Body of pancreas (tissue), 4 donors: ENCODE results near the gene FAM228B.
"Not testable (repeated sequence)": the region's sequence is repeated elsewhere in the genome, so short reads cannot be mapped to it uniquely, and the experiment has no call there.

Experiments used
- POLR2A ChIP-seq, 3 donors: fragments of 450-650 bp; IDR thresholded peaks; one replicate each; pipeline ENCODE4 v1.6.1; 2016; ENCODE audit warnings: antibody characterized with exemption in 3 of 3, mild to moderate bottlenecking in 2 of 3
- TF ChIP-seq, protein P1 (sequence below), 7 experiments: fragments of 450-650 bp in 4 of 7; fragments of 200-600 bp in 3 of 7; sonication (generic) in 3 of 7; IDR thresholded peaks; one replicate each; pipeline ENCODE4 v1.5.1; 2016 to 2019; ENCODE audit warnings: antibody characterized with exemption in 7 of 7

DNA sequence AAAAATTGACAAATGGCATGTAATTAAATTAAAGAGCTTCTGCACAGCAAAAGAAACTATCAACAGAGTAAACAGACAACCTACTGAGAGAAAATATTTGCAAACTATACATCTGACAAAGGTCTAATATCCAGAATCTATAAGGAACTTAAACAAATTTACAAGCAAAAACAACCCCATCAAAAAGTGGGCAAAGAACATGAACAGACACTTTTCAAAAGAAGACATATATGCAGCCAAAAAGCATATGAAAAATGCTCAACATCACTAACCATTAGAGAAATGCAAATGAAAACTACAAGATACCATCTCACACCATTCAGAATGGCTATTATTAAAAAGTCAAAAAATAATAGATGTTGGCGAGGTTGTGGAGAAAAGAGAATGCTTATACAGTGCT lies 13.8 kb upstream of the FAM228B start:
- TF ChIP-seq, protein P1, sequence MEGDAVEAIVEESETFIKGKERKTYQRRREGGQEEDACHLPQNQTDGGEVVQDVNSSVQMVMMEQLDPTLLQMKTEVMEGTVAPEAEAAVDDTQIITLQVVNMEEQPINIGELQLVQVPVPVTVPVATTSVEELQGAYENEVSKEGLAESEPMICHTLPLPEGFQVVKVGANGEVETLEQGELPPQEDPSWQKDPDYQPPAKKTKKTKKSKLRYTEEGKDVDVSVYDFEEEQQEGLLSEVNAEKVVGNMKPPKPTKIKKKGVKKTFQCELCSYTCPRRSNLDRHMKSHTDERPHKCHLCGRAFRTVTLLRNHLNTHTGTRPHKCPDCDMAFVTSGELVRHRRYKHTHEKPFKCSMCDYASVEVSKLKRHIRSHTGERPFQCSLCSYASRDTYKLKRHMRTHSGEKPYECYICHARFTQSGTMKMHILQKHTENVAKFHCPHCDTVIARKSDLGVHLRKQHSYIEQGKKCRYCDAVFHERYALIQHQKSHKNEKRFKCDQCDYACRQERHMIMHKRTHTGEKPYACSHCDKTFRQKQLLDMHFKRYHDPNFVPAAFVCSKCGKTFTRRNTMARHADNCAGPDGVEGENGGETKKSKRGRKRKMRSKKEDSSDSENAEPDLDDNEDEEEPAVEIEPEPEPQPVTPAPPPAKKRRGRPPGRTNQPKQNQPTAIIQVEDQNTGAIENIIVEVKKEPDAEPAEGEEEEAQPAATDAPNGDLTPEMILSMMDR (IDR thresholded peaks at IDR 0.05): not testable (repeated sequence)
- not testable (repeated sequence) for TF ChIP-seq POLR2A (IDR thresholded peaks at IDR 0.05)
